ENCODE measurements around the gene MED8.

Gene MED8

GRCh38 chr1:43396059-43396458 lies 6.5 kb upstream of the MED8 start:
- H3K4me1 ChIP-seq (ENCODE audit: control insufficient read depth, insufficient read depth, low read length), result no peaks in the 10 kb centered on the region
- H3K27me3 ChIP-seq (ENCODE audit: control insufficient read depth, insufficient read depth, low read length), result no peaks in the 10 kb centered on the region
- H3K36me3 ChIP-seq (ENCODE audit: control insufficient read depth, insufficient read depth, low read length), result no peaks in the 10 kb centered on the region
- H3K9ac ChIP-seq (ENCODE audit: low read length), result no peak overlapping the region
- H3K9me3 ChIP-seq (ENCODE audit: control insufficient read depth, low read length), result no peaks in the 10 kb centered on the region
- no peak overlapping the region for H3K4me3 ChIP-seq (ENCODE audit: low read length)

DNA sequence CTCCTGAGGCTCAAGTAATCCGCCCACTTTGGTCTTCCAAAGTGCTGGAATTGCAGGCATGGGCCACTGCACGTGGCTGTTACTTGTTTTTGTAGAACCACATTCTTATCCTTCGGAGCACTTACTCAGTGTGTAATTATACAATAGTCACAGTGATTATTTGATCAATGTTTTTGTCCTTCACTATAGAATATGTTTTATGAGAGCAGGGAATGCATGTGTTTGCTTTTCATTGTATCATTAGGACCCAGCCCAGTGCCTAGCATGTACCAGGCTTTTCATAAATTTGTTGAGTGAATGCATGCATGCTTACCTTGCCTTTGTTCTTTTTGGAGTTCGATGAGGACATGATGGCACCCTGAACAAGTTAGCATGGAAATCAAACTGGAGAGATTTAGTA lies 5.9 kb upstream of the MED8 start:
- Histone ChIP-seq H3K4me3 (ENCODE audit: low read length) (no peak overlapping the region), H3K9ac (ENCODE audit: low read length) (no peak overlapping the region), H3K36me3 (ENCODE audit: control insufficient read depth, insufficient read depth, low read length) (no peaks in the 10 kb centered on the region), H3K27me3 (ENCODE audit: control insufficient read depth, insufficient read depth, low read length) (no peaks in the 10 kb centered on the region), H3K9me3 (ENCODE audit: control insufficient read depth, low read length) (no peaks in the 10 kb centered on the region), H3K4me1 (ENCODE audit: control insufficient read depth, insufficient read depth, low read length) (peaks cover 3% of the 10 kb centered on the region)

GRCh38 chr1:43392702-43393101 lies 3.1 kb upstream of the MED8 start:
- no peak overlapping the region for H3K9ac ChIP-seq (ENCODE audit: low read length)
- H3K9me3 ChIP-seq (ENCODE audit: control insufficient read depth, low read length), result no peaks in the 10 kb centered on the region
- peaks cover 15% of the 10 kb centered on the region for H3K4me1 ChIP-seq (ENCODE audit: control insufficient read depth, insufficient read depth, low read length)
- no peak overlapping the region for H3K4me3 ChIP-seq (ENCODE audit: low read length)
- no peaks in the 10 kb centered on the region for H3K36me3 ChIP-seq (ENCODE audit: control insufficient read depth, insufficient read depth, low read length)
- no peaks in the 10 kb centered on the region for H3K27me3 ChIP-seq (ENCODE audit: control insufficient read depth, insufficient read depth, low read length)

DNA sequence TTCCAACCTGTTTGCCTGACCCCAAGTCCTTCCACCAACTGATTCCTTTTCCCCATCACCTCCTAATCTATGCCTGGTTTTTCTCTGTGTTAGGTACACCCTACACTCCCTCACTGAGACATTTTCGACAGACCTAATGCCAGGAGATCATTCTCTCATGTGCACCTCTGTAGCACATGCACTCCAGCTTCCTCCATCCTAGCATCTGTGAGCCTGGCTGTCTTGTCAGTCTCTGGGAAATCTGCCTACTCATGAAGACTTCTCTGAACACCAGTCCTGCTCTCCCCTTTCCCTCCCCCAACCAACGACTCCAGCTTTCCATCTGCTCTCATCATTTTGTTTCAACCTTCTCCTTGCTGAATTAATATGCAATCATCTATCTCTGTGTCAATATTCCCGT lies 987 bp downstream of the MED8 start:
- Histone ChIP-seq H3K36me3 (ENCODE audit: control insufficient read depth, insufficient read depth, low read length) (peaks cover 11% of the 10 kb centered on the region), H3K9ac (ENCODE audit: low read length) (peak overlapping the region; percentile 95), H3K9me3 (ENCODE audit: control insufficient read depth, low read length) (no peaks in the 10 kb centered on the region), H3K4me3 (ENCODE audit: low read length) (peak overlapping the region; percentile 52), H3K27me3 (ENCODE audit: control insufficient read depth, insufficient read depth, low read length) (no peaks in the 10 kb centered on the region), H3K4me1 (ENCODE audit: control insufficient read depth, insufficient read depth, low read length) (peaks cover 15% of the 10 kb centered on the region)

GRCh38 chr1:43387976-43388599 lies 1.5 kb downstream of the MED8 start:
- Histone ChIP-seq H3K9ac (ENCODE audit: low read length) (peak overlapping the region; percentile 95), H3K27me3 (ENCODE audit: control insufficient read depth, insufficient read depth, low read length) (no peaks in the 10 kb centered on the region), H3K4me1 (ENCODE audit: control insufficient read depth, insufficient read depth, low read length) (peaks cover 15% of the 10 kb centered on the region), H3K4me3 (ENCODE audit: low read length) (no peak overlapping the region), H3K36me3 (ENCODE audit: control insufficient read depth, insufficient read depth, low read length) (peaks cover 12% of the 10 kb centered on the region), H3K9me3 (ENCODE audit: control insufficient read depth, low read length) (no peaks in the 10 kb centered on the region)

DNA sequence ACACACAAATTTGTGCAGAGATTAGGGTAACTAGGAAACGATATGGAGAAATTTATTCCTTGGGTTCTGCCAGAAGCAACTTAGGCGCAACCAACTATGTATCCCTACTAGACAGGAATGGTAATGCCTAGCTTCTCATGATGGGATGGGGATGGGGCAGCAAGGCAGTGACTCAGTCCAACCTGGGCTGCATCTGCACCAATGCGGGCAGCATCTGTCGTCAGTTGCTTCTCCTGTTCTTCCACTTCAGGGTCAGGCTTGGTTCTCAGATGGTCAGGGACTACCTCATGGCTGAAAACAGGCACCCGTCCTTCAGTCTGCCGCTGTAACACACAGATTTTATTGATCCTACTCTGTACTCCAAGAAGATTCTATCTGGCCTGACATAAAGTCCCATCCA lies 2.9 kb downstream of the MED8 start:
- peaks cover 22% of the 10 kb centered on the region for H3K4me1 ChIP-seq (ENCODE audit: control insufficient read depth, insufficient read depth, low read length)
- H3K27me3 ChIP-seq (ENCODE audit: control insufficient read depth, insufficient read depth, low read length), result no peaks in the 10 kb centered on the region
- H3K36me3 ChIP-seq (ENCODE audit: control insufficient read depth, insufficient read depth, low read length), result peaks cover 17% of the 10 kb centered on the region
- H3K9ac ChIP-seq (ENCODE audit: low read length), result no peak overlapping the region
- no peaks in the 10 kb centered on the region for H3K9me3 ChIP-seq (ENCODE audit: control insufficient read depth, low read length)
- no peak overlapping the region for H3K4me3 ChIP-seq (ENCODE audit: low read length)

DNA sequence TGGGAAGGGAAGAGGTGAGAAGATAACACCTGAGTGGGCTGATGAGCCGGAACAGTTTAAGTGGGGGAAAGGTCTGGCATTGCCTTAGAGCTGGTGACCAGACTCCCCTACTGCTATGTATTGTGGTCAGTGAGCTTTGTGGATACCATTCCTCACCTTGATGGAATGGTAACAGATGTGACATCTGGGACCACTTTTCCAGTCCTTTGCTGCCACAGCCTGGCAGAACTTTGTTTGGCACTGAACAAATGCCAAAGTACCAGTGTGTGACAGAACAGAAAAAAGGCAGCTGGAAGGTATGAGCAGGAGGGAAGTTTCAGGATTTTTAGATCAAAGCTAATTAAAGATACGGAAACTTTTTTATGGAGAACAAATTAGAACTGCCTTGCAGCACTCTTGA lies 6.2 kb downstream of the MED8 start:
- no peak overlapping the region for H3K4me3 ChIP-seq (ENCODE audit: low read length)
- no peaks in the 10 kb centered on the region for H3K9me3 ChIP-seq (ENCODE audit: control insufficient read depth, low read length)
- no peak overlapping the region for H3K9ac ChIP-seq (ENCODE audit: low read length)
- peaks cover 11% of the 10 kb centered on the region for H3K4me1 ChIP-seq (ENCODE audit: control insufficient read depth, insufficient read depth, low read length)
- H3K27me3 ChIP-seq (ENCODE audit: control insufficient read depth, insufficient read depth, low read length), result no peaks in the 10 kb centered on the region
- peaks cover 17% of the 10 kb centered on the region for H3K36me3 ChIP-seq (ENCODE audit: control insufficient read depth, insufficient read depth, low read length)

DNA sequence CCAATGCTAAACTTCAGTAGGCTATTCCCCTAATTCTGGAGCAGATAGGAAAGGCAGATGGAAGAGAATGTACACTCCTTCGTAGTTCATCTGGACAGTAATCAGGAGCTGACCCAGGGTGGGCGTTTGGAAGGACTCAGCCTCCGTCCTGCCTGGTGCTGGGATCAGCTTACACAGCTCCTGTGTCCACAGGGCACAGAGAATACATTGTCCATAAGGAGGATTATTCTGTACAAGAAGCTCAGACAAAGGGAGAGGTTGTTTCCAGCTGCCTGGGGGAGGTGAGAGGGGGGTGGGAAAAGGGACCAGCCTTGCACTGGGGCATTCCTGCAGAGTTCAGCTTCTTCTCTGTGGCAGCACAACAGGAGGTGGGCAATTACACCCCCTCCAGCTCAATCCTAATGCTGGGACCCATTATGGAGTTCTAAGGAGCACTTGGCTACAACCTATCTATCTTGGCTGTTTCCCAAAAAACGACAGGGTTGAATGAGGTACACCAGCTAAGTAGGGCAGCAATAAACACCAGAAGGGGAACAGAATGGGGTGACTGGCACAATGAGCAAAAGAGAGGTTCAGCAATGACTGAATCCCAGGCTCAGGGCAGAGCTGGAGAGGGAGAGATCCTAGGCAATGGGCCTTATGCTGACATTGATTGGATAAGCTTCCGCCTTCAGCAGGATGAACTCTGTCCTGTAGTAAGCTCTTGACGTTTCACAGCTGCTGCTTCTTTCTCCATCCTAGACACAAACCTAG lies 7.4 kb downstream of the MED8 start:
- H3K4me1 ChIP-seq (ENCODE audit: control insufficient read depth, insufficient read depth, low read length), result peaks cover 7% of the 10 kb centered on the region
- no peaks in the 10 kb centered on the region for H3K9me3 ChIP-seq (ENCODE audit: control insufficient read depth, low read length)
- no peak overlapping the region for H3K9ac ChIP-seq (ENCODE audit: low read length)
- peaks cover 17% of the 10 kb centered on the region for H3K36me3 ChIP-seq (ENCODE audit: control insufficient read depth, insufficient read depth, low read length)
- H3K4me3 ChIP-seq (ENCODE audit: low read length), result no peak overlapping the region
- H3K27me3 ChIP-seq (ENCODE audit: control insufficient read depth, insufficient read depth, low read length), result no peaks in the 10 kb centered on the region

DNA sequence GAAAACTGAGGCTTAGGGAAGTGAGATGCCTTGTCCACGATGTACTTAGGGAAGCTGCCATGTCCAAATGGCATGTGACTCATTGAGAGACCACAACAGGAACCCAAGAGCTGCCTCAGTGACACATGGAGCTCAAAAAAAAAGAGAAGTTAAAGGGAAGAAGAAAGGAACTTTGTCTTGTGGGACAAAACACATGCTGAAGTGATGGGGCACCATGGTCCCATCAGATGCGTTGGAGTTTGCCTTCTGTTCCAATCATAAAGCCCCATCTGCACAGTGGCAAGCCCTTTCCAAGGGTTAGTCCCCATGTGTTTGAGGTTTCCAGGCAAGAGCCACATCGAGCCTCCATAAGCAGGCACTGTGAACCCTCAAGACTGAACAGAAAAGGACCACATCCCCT lies 8.0 kb downstream of the MED8 start:
- H3K36me3 ChIP-seq (ENCODE audit: control insufficient read depth, insufficient read depth, low read length), result peaks cover 17% of the 10 kb centered on the region
- H3K4me3 ChIP-seq (ENCODE audit: low read length), result no peak overlapping the region
- peaks cover 7% of the 10 kb centered on the region for H3K4me1 ChIP-seq (ENCODE audit: control insufficient read depth, insufficient read depth, low read length)
- H3K9me3 ChIP-seq (ENCODE audit: control insufficient read depth, low read length), result no peaks in the 10 kb centered on the region
- no peaks in the 10 kb centered on the region for H3K27me3 ChIP-seq (ENCODE audit: control insufficient read depth, insufficient read depth, low read length)
- H3K9ac ChIP-seq (ENCODE audit: low read length), result no peak overlapping the region

- no peaks in the 10 kb centered on the region for H3K27me3 ChIP-seq (ENCODE audit: control insufficient read depth, insufficient read depth, low read length)
- H3K36me3 ChIP-seq (ENCODE audit: control insufficient read depth, insufficient read depth, low read length), result peaks cover 9% of the 10 kb centered on the region
- H3K4me3 ChIP-seq (ENCODE audit: low read length), result no peak overlapping the region
These were observed 10.1 kb downstream of the MED8 start for GRCh38 chr1:43379476-43379875.

GRCh38 chr1:43377831-43378230 lies 11.8 kb downstream of the MED8 start:
- no peak overlapping the region for H3K9ac ChIP-seq (ENCODE audit: low read length)
- no peak overlapping the region for H3K4me3 ChIP-seq (ENCODE audit: low read length)
- peaks cover 10% of the 10 kb centered on the region for H3K4me1 ChIP-seq (ENCODE audit: control insufficient read depth, insufficient read depth, low read length)
- H3K9me3 ChIP-seq (ENCODE audit: control insufficient read depth, low read length), result no peaks in the 10 kb centered on the region
- peaks cover 3% of the 10 kb centered on the region for H3K36me3 ChIP-seq (ENCODE audit: control insufficient read depth, insufficient read depth, low read length)
- H3K27me3 ChIP-seq (ENCODE audit: control insufficient read depth, insufficient read depth, low read length), result no peaks in the 10 kb centered on the region

More at GRCh38 chr1:43379476-43379875, 10.1 kb downstream of the MED8 start:
- H3K9ac ChIP-seq (ENCODE audit: low read length), result no peak overlapping the region
- peaks cover 7% of the 10 kb centered on the region for H3K4me1 ChIP-seq (ENCODE audit: control insufficient read depth, insufficient read depth, low read length)
- H3K9me3 ChIP-seq (ENCODE audit: control insufficient read depth, low read length), result no peaks in the 10 kb centered on the region

GRCh38 chr1:43376723-43377235 lies 12.8 kb downstream of the MED8 start:
- Histone ChIP-seq H3K4me1 (ENCODE audit: control insufficient read depth, insufficient read depth, low read length) (peaks cover 7% of the 10 kb centered on the region), H3K4me3 (ENCODE audit: low read length) (no peak overlapping the region), H3K9ac (ENCODE audit: low read length) (no peak overlapping the region), H3K36me3 (ENCODE audit: control insufficient read depth, insufficient read depth, low read length) (no peaks in the 10 kb centered on the region), H3K27me3 (ENCODE audit: control insufficient read depth, insufficient read depth, low read length) (no peaks in the 10 kb centered on the region), H3K9me3 (ENCODE audit: control insufficient read depth, low read length) (no peaks in the 10 kb centered on the region)

Measured in mucosa of stomach (tissue), 1 donor.